GM23338 (cell line): ENCODE data around the gene CTRB2. TPM values are rescaled to one million over a fixed set of nuclear protein-coding genes. Genes with fewer than 3 reads are reported as not detected.

ENCODE experiments used
- ATAC-seq: fragments of 200-7000 bp; cut with Tn5 transposase; 3 replicates; pipeline ENCODE4 v1.9.1; 2020
- DNase-seq: peaks from one replicate; pipeline ENCODE4 v3.0.0-alpha.2; 2015; ENCODE audit warnings: low spot score
- H2AFZ ChIP-seq: fragments of 200-600 bp; sonication (generic); 2 replicates; pipeline ENCODE4 v1.8.0; 2016; ENCODE audit warnings: antibody characterized with exemption, mild to moderate bottlenecking, moderate library complexity
- H3F3A ChIP-seq: fragments of 200-600 bp; sonication (generic); replicated peaks from 2 replicates; pipeline ENCODE4 v1.8.0; 2017; ENCODE audit warnings: antibody characterized with exemption, mixed run types, low read depth
- H3K27ac ChIP-seq: fragments of 200-600 bp; sonication (generic); 2 replicates; pipeline ENCODE4 v1.6.1; 2016; ENCODE audit warnings: low read depth
- H3K27me3 ChIP-seq: fragments of 200-600 bp; sonication (generic); 2 replicates; pipeline ENCODE4 v1.8.0; 2016; ENCODE audit warnings: mild to moderate bottlenecking, mixed run types, moderate library complexity; ENCODE audit not compliant: insufficient read depth
- H3K36me3 ChIP-seq: fragments of 200-600 bp; sonication (generic); 2 replicates; pipeline ENCODE4 v1.8.0; 2016; ENCODE audit warnings: mild to moderate bottlenecking; ENCODE audit not compliant: insufficient read depth
- H3K4me1 ChIP-seq: fragments of 200-600 bp; sonication (generic); 2 replicates; pipeline ENCODE4 v1.8.0; 2016; ENCODE audit warnings: mild to moderate bottlenecking, moderate library complexity; ENCODE audit not compliant: insufficient read depth
- H3K4me2 ChIP-seq: fragments of 200-600 bp; sonication (generic); 2 replicates; pipeline ENCODE4 v1.7.1; 2017; ENCODE audit warnings: mixed run types
- H3K4me3 ChIP-seq: fragments of 200-600 bp; sonication (generic); 2 replicates; pipeline ENCODE4 v1.6.1; 2016; ENCODE audit warnings: mixed run types
- H3K79me2 ChIP-seq: fragments of 200-600 bp; sonication (generic); replicated peaks from 2 replicates; pipeline ENCODE4 v1.8.0; 2017; ENCODE audit warnings: mild to moderate bottlenecking; ENCODE audit not compliant: insufficient read depth
- H3K9me2 ChIP-seq: fragments of 200-600 bp; sonication (generic); 2 replicates; pipeline ENCODE4 v1.8.0; 2017; ENCODE audit not compliant: insufficient read depth
- H4K20me1 ChIP-seq: fragments of 200-600 bp; sonication (generic); replicated peaks from 2 replicates; pipeline ENCODE4 v1.8.0; 2017; ENCODE audit warnings: mild to moderate bottlenecking; ENCODE audit not compliant: insufficient read depth
- H3K27ac Mint-ChIP-seq: 2 replicates; pipeline ENCODE4 v1.8.0; 2020; ENCODE audit warnings: inconsistent platforms, mild to moderate bottlenecking, moderate library complexity, mixed read lengths
- H3K27me3 Mint-ChIP-seq: 3 replicates; pipeline ENCODE4 v1.8.0; 2022; ENCODE audit warnings: low read depth, mild to moderate bottlenecking, moderate library complexity, mixed read lengths, inconsistent platforms; ENCODE audit not compliant: insufficient read depth, poor library complexity
- H3K36me3 Mint-ChIP-seq: 3 replicates; pipeline ENCODE4 v1.8.0; 2021; ENCODE audit warnings: low read depth, mild to moderate bottlenecking, inconsistent platforms, moderate library complexity, mixed read lengths
- H3K4me1 Mint-ChIP-seq: 3 replicates; pipeline ENCODE4 v1.8.0; 2020; ENCODE audit warnings: mild to moderate bottlenecking, inconsistent platforms, mixed read lengths
- H3K4me3 Mint-ChIP-seq: 3 replicates; pipeline ENCODE4 v1.8.0; 2021; ENCODE audit warnings: moderate library complexity, mild to moderate bottlenecking, inconsistent platforms, mixed read lengths
- H3K9me3 Mint-ChIP-seq: 3 replicates; pipeline ENCODE4 v1.8.0; 2020; ENCODE audit warnings: moderate library complexity, mild to moderate bottlenecking, inconsistent platforms, mixed read lengths
- CREB1 ChIP-seq: fragments of 250-450 bp; sonication (Bioruptor Pico); IDR thresholded peaks from 2 replicates; pipeline ENCODE4 v1.5.0; 2020; ENCODE audit warnings: low read depth, mild to moderate bottlenecking, moderate library complexity
- CTCF ChIP-seq, 2 experiments: fragments of 200-600 bp in 1 of 2; sonication (generic) in 1 of 2; conservative IDR thresholded peaks; 2 replicates each; pipeline versions ENCODE4 v1.5.1 to v1.6.1; 2016 to 2017; ENCODE audit warnings: antibody characterized with exemption in 2 of 2, low read depth in 2 of 2, mild to moderate bottlenecking in 2 of 2, moderate library complexity in 1 of 2
- EZH2 ChIP-seq: fragments of 200-600 bp; sonication (generic); IDR thresholded peaks from one replicate; pipeline ENCODE4 v1.8.0; 2017; ENCODE audit warnings: antibody characterized with exemption, mild to moderate bottlenecking, low read depth; ENCODE audit not compliant: unreplicated experiment
- EZH2phosphoT487 ChIP-seq: fragments of 200-600 bp; sonication (generic); IDR thresholded peaks from one replicate; pipeline ENCODE4 v1.8.1; 2018; ENCODE audit warnings: antibody characterized with exemption; ENCODE audit not compliant: unreplicated experiment
- JUNB ChIP-seq: IDR thresholded peaks from one replicate; pipeline ENCODE4 v1.6.1; 2016; ENCODE audit warnings: antibody characterized with exemption; ENCODE audit not compliant: unreplicated experiment
- NANOG ChIP-seq: IDR thresholded peaks from 2 replicates; pipeline ENCODE4 v1.6.1; 2016; ENCODE audit warnings: antibody characterized with exemption, borderline replicate concordance
- POLR2AphosphoS5 ChIP-seq: IDR thresholded peaks from 2 replicates; pipeline ENCODE4 v1.6.1; 2016; ENCODE audit warnings: antibody characterized with exemption, low read depth
- REST ChIP-seq: IDR thresholded peaks from one replicate; pipeline ENCODE4 v1.6.1; 2018; ENCODE audit warnings: antibody characterized with exemption; ENCODE audit not compliant: unreplicated experiment
- STAT1 ChIP-seq: IDR thresholded peaks from one replicate; pipeline ENCODE4 v1.6.1; 2016; ENCODE audit warnings: antibody characterized with exemption; ENCODE audit not compliant: unreplicated experiment
- ZNF114 ChIP-seq: fragments of 250-450 bp; sonication (Bioruptor Pico); IDR thresholded peaks from 2 replicates; pipeline ENCODE4 v1.5.0; 2020; ENCODE audit warnings: mild to moderate bottlenecking, moderate library complexity
- ZNF331 ChIP-seq: fragments of 250-450 bp; sonication (Bioruptor Pico); IDR thresholded peaks from 2 replicates; pipeline ENCODE4 v1.5.0; 2020; ENCODE audit warnings: low read depth, mild to moderate bottlenecking, moderate library complexity
- ZNF462 ChIP-seq: fragments of 250-450 bp; sonication (Bioruptor Pico); IDR thresholded peaks from 2 replicates; pipeline ENCODE4 v1.5.0; 2020; ENCODE audit warnings: mild to moderate bottlenecking, moderate library complexity
- polyA plus RNA-seq: library from polyadenylated mRNA; unstranded; fragments of >200 nt; fragmentation: Nextera tagmentation; extraction: Ambion mirVana; gene quantifications from 2 replicates; pipeline ENCODE4 v1.2.1, GENCODE V29; 2016
- total RNA-seq: library from RNA; depleted of rRNA; stranded (reverse); fragments of >200 nt; shearing (Covaris generic); gene quantifications from 2 replicates; pipeline ENCODE4 v1.2.3, GENCODE V29; 2014
- TF ChIP-seq, protein P1 (sequence below): IDR thresholded peaks from 2 replicates; pipeline ENCODE4 v1.6.1; 2016; ENCODE audit warnings: antibody characterized with exemption

The CTRB2 gene
- total and polyA plus RNA-seq, 2 experiments from 2014 or later, result not detected

GRCh38 chr16:75204410-75204758 is 2.6 kb downstream of the CTRB2 start:
- no peak overlapping the region for H3K27ac Mint-ChIP-seq
- H3K4me3 Mint-ChIP-seq, result no peak overlapping the region
- H3K27me3 Mint-ChIP-seq, result peaks cover 10% of the 10 kb centered on the region
- H2AFZ ChIP-seq, result no peak overlapping the region
- H4K20me1 ChIP-seq, result 0 out of 2 replicates have a peak, but pooled peaks cover under 1% of the 10 kb centered on the region
- peaks cover 12% of the 10 kb centered on the region; the same call in 2 of the 3 replicates for H3K4me1 Mint-ChIP-seq
- H3F3A ChIP-seq, result 0 out of 2 replicates have a peak, but pooled peaks cover 3% of the 10 kb centered on the region
- H3K9me3 Mint-ChIP-seq, result no peaks in the 10 kb centered on the region
- no peaks in the 10 kb centered on the region for H3K79me2 ChIP-seq
- no peak for DNase-seq
- H3K36me3 ChIP-seq, result no peaks in the 10 kb centered on the region
- no peak overlapping the region for H3K4me2 ChIP-seq
- no peaks in the 10 kb centered on the region for H3K9me2 ChIP-seq
- no peaks in the 10 kb centered on the region for H3K36me3 Mint-ChIP-seq
- H3K27me3 ChIP-seq, result no peaks in the 10 kb centered on the region
- ATAC-seq, result no peak
- H3K4me1 ChIP-seq, result no peaks in the 10 kb centered on the region
- TF ChIP-seq CREB1 (CRISPR knock-in tag) (no peak), REST (no peak), STAT1 (no peak), ZNF331 (no peak), NANOG (no peak), JUNB (no peak), POLR2AphosphoS5 (no peak), EZH2phosphoT487 (no peak), EZH2 (no peak), ZNF462 (CRISPR knock-in tag) (no peak), CTCF (conservative IDR thresholded peaks at IDR 0.05; ENCODE audit: low read depth in 2 of 2) (no peak), ZNF114 (CRISPR knock-in tag) (no peak)
- TF ChIP-seq, protein P1, sequence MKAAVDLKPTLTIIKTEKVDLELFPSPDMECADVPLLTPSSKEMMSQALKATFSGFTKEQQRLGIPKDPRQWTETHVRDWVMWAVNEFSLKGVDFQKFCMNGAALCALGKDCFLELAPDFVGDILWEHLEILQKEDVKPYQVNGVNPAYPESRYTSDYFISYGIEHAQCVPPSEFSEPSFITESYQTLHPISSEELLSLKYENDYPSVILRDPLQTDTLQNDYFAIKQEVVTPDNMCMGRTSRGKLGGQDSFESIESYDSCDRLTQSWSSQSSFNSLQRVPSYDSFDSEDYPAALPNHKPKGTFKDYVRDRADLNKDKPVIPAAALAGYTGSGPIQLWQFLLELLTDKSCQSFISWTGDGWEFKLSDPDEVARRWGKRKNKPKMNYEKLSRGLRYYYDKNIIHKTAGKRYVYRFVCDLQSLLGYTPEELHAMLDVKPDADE, result no peak
- H3K4me3 ChIP-seq, result no peak overlapping the region
- H3K27ac ChIP-seq, result no peak overlapping the region
